ENCODE results near the gene FTO. TPM values are rescaled to one million over a fixed set of nuclear protein-coding genes. Genes with fewer than 3 reads are reported as not detected.

The FTO gene
- total and polyA plus RNA-seq, 2 of the 8 experiments (the other 6 are each of a cell fraction or from before 2014, with no cell fraction given): 34.5 to 59.8 TPM

- Histone ChIP-seq H2BK12ac (ENCODE audit: low read depth, low read length) (no peak overlapping the region), H2AK5ac (ENCODE audit: low read depth, low read length) (no peak overlapping the region), H2BK15ac (ENCODE audit: low read length) (no peak overlapping the region), H3K79me2 (ENCODE audit: control insufficient read depth in 1 of 2, insufficient read depth in 2 of 2, low read length in 2 of 2) (no peaks in the 10 kb centered on the region), H3K23ac (ENCODE audit: insufficient read length) (no peak overlapping the region), H3K23me2 (ENCODE audit: low read depth, low read length) (no peaks in the 10 kb centered on the region; the same call in 1 of the 2 replicates), H4K5ac (ENCODE audit: insufficient read length, low read depth, low read length) (no peak overlapping the region), H3K9ac (replicated peaks in 1 of 4; ENCODE audit: extremely low read depth in 1 of 4, low read depth in 3 of 4, low read length in 3 of 4) (no peak overlapping the region), H3K14ac (ENCODE audit: insufficient read length) (no peak overlapping the region), H3K27me3 (replicated peaks in 1 of 4; ENCODE audit: control insufficient read depth in 3 of 4, extremely low read depth in 1 of 4, insufficient read depth in 3 of 4, low read length in 3 of 4) (no peaks in the 10 kb centered on the region), H2BK5ac (ENCODE audit: low read depth, low read length) (no peak overlapping the region), H3K4me2 (ENCODE audit: insufficient read depth in 1 of 2, low read depth in 2 of 2, low read length in 2 of 2) (no peak overlapping the region), H3K4me1 (replicated peaks in 1 of 4; ENCODE audit: control insufficient read depth in 3 of 4, insufficient read depth in 4 of 4, low read length in 3 of 4) (no peaks in the 10 kb centered on the region; a peak in 1 of 7 replicates), H4K8ac (ENCODE audit: extremely low read depth, insufficient read depth, low read length) (no peak overlapping the region), H3K9me3 (ENCODE audit: insufficient read depth in 2 of 2, low read depth in 1 of 2, low read length in 1 of 2) (no peaks in the 10 kb centered on the region), H3K4ac (replicated peaks; ENCODE audit: insufficient read length, low read depth, low read length) (no peak overlapping the region), H3K36me3 (ENCODE audit: control insufficient read depth in 2 of 4, insufficient read depth in 4 of 4, low read length in 3 of 4) (no peaks in the 10 kb centered on the region), H3K79me1 (ENCODE audit: low read depth, low read length) (no peaks in the 10 kb centered on the region), H4K91ac (replicated peaks; ENCODE audit: insufficient read length, low read length) (no peak overlapping the region), H2BK20ac (ENCODE audit: low read length) (no peak overlapping the region), H3K27ac (ENCODE audit: low read depth, low read length) (no peak overlapping the region), H3K4me3 (ENCODE audit: extremely low read depth in 1 of 4, insufficient read depth in 2 of 4, low read depth in 3 of 4, low read length in 4 of 4) (no peak overlapping the region), H3K56ac (replicated peaks; ENCODE audit: insufficient read length, low read depth, low read length) (no peak overlapping the region), H2AFZ (ENCODE audit: low read length) (no peak overlapping the region), H2BK120ac (replicated peaks; ENCODE audit: low read depth, low read length) (no peak overlapping the region), H3K18ac (ENCODE audit: extremely low read depth, low read length) (no peak overlapping the region), H4K20me1 (replicated peaks in 1 of 2; ENCODE audit: control insufficient read depth in 1 of 2, insufficient read depth in 2 of 2, low read length in 2 of 2) (no peaks in the 10 kb centered on the region)
- no peak for DNase-seq (ENCODE audit: low read depth in 1 of 2, low spot score in 2 of 2)
- no peak for FAIRE-seq
- ChIA-PET CTCF (ENCODE audit: partially characterized antibody) (interaction anchor here (0.6 to 1.3 kb wide), 2 partner anchors 379 to 388 kb away, joined by 3 to 4 read pairs; no protein-coding TSS in a partner anchor), POLR2A (ENCODE audit: partially characterized antibody) (no interaction called here)
- WGBS, 2 experiments (ENCODE audit: extremely low coverage in 1 of 2, insufficient coverage in 1 of 2, insufficient read length in 1 of 2, insufficient replicate concordance in 2 of 2, low coverage in 1 of 2, low lambda C conversion rate in 2 of 2, missing lambda C conversion rate in 1 of 2): 87% methylated on average over 2 of the region's 2 CpGs; no CpG with 5 or more reads in 1 of the 2 experiments
- TF ChIP-seq SIX5 (IDR thresholded peaks at IDR 0.05; ENCODE audit: low read depth, low read length) (no peak), TCF12 (IDR thresholded peaks at IDR 0.05; ENCODE audit: low read depth, low read length) (no peak), NRF1 (IDR thresholded peaks at IDR 0.05; ENCODE audit: low read depth, low read length) (no peak), USF2 (IDR thresholded peaks at IDR 0.05; ENCODE audit: low read length) (no peak), ATF2 (IDR thresholded peaks at IDR 0.05; ENCODE audit: low read length) (no peak), KDM1A (IDR thresholded peaks at IDR 0.05; ENCODE audit: borderline replicate concordance, low read length) (no peak), CTBP2 (IDR thresholded peaks at IDR 0.05; ENCODE audit: borderline replicate concordance, insufficient read depth, insufficient read length, low read length) (no peak), E2F6 (IDR thresholded peaks at IDR 0.05) (no peak), NANOG (IDR thresholded peaks at IDR 0.05; ENCODE audit: insufficient read depth, low read depth, low read length, poor library complexity, severe bottlenecking) (no peak), SRF (IDR thresholded peaks at IDR 0.05; ENCODE audit: low read depth, low read length) (no peak), POLR2AphosphoS5 (IDR thresholded peaks at IDR 0.05; ENCODE audit: low read depth, low read length) (no peak)
Observed at GRCh38 chr16:53895433-53895832, 191.5 kb downstream of the FTO start.

All from H1 (cell line).